ENCODE results near the gene BEX2.

DNA sequence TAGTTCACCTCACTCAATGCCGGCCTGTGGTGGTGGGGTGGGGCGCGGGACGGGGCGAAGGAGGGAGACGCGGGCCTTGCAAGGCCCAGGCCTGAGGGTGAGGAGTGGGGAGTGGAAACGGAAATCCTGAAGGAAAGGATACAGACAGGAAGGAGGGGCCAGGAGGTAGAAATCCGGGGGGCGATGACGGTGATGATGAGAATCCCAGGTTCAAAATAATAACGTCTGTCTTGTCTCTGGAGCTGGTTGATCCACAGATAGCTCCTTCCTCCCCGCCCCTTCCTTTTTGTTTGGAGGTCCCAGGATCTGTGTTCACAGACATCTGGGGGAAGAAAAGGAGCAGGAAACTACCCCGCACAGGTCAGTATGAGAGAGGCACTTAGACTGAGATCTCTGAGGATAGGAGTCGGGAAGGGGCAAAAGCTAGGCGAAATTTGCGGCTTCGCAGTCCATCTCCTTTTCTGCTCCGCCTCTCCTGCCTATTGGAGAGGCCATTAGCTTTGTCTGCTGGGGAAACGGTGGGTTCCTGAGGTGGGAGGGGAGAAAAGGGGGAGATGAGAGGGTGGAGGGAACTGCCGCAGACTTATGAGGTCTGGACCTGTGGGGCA, 20.0 kb upstream of the BEX2 start:
- TF ChIP-seq, protein P1, sequence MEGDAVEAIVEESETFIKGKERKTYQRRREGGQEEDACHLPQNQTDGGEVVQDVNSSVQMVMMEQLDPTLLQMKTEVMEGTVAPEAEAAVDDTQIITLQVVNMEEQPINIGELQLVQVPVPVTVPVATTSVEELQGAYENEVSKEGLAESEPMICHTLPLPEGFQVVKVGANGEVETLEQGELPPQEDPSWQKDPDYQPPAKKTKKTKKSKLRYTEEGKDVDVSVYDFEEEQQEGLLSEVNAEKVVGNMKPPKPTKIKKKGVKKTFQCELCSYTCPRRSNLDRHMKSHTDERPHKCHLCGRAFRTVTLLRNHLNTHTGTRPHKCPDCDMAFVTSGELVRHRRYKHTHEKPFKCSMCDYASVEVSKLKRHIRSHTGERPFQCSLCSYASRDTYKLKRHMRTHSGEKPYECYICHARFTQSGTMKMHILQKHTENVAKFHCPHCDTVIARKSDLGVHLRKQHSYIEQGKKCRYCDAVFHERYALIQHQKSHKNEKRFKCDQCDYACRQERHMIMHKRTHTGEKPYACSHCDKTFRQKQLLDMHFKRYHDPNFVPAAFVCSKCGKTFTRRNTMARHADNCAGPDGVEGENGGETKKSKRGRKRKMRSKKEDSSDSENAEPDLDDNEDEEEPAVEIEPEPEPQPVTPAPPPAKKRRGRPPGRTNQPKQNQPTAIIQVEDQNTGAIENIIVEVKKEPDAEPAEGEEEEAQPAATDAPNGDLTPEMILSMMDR (IDR thresholded peaks at IDR 0.05), result no peak
- no peak for TF ChIP-seq EZH2 (IDR thresholded peaks at IDR 0.05)

All from neural progenitor cell (in vitro differentiated cells).